GM21723 (cell line): Measurements from ENCODE around the gene KLC1.

Experiments used
- ATAC-seq: cut with Tn5 transposase; IDR thresholded peaks from one replicate; pipeline ENCODE4 v1.9.1; 2021; ENCODE audit warnings: mild to moderate bottlenecking, moderate library complexity; ENCODE audit not compliant: unreplicated experiment

Gene KLC1

DNA sequence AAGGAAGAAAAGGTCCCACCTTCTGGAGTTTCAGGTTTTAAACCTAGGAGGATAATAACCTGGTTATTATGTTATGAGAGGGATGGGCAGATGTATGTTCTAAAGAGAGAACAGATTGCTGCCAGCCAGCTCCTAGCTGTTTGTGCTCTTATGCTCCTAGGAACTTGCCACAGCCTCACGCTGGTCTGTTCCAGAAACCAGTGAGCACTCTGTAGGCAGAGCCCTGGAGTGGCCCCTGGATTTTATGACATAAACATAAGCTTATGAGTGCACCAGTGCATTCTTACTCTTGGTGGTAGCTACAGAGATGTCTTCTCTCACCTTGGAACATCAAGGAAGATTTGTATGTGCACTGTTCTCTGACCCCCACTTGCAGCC is 27.7 kb downstream of the KLC1 start:
- no peak for ATAC-seq

DNA sequence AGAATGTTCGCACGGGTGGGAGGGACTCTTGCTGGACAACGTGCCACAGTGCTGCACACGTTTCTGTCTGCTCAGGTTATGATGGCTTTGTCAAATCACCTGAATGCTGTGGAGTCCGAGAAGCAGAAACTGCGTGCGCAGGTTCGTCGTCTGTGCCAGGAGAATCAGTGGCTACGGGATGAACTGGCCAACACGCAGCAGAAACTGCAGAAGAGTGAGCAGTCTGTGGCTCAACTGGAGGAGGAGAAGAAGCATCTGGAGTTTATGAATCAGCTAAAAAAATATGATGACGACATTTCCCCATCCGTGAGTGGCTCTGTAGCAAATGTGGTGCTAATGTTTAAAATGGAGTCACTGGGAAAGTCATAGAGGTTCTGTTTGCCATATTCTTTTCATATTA is 28.5 kb downstream of the KLC1 start:
- ATAC-seq, result no peak

DNA sequence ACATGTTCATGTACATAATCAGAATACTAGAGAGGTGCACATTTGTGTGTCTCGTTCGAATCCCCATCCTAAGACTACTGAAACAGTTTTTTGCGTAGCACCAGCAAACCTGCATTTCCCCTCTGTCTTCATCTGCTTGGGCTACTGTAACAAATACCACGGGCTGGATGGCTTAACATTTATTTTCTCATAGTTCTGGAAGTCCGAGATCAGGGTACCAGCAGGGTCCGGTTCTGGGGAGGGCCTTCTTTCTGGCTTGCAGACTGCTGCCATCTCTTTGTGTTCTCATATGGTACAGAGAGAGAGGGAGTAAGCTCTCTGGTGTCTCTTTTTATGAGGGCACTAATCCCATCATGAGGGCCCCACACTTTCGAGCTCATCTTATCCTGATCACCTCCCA is 30.6 kb downstream of the KLC1 start:
- no peak for ATAC-seq

GRCh38 chr14:103662029-103662428 is 33.0 kb downstream of the KLC1 start:
- ATAC-seq, result no peak

DNA sequence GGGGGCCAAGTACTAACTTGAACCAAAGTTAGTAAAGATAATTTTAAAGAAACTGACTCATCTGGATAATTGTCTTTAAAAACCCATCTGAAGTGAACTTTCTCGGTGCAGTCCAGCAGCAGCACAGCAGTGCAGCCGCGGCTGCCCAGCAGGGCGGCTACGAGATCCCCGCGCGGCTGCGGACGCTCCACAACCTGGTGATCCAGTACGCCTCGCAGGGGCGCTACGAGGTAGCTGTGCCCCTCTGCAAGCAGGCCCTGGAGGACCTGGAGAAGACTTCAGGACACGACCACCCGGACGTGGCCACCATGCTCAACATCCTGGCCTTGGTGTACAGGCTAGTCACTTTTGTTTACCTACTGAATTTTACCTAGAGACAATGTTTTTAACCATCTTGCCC is 33.6 kb downstream of the KLC1 start:
- ATAC-seq, result no peak

- ATAC-seq, result no peak
Measured at GRCh38 chr14:103663506-103663905, 34.5 kb downstream of the KLC1 start.

- no peak for ATAC-seq
Measured at GRCh38 chr14:103667671-103668070, 38.7 kb downstream of the KLC1 start.

DNA sequence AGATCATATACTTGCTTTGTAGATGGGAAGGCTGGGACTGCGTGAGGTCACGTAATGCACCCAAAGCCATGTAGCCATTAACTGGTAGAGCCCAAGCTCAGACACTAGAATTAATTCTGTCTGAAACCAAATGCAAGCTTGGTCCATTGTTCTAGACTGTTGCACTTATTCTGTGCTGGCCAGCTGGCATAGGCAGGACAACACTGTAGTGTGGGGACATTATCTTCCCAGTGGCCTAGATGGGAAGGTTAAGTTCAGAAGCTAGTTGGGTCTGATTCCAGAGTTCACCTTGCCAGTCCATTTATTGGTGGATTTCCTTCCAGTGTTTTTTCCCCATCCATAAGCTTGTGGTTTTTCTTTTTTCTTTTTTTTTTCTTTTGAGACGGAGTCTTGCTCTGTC is 39.1 kb downstream of the KLC1 start:
- no peak for ATAC-seq

GRCh38 chr14:103669370-103669769 is 40.4 kb downstream of the KLC1 start:
- ATAC-seq, result no peak

GRCh38 chr14:103671911-103672310 is 42.9 kb downstream of the KLC1 start:
- no peak for ATAC-seq

DNA sequence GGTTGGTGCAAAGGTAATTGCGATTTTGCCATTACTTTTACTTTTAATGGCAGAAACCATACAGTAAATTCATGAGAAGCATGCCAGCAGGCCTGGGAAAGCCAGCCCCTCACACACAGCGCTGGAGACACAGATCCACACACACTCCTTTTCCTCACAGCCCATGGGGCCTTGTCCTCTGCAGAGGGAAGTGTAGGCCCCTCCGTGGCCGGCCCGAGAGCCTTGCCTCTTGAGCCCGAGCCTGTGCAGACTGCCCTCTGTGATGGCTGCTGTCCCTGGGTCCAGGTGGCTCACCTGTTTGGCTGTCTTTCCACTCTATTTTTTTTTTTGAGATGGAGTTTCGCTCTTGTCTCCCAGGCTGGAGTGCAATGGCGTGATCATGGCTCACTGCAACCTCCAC is 46.9 kb downstream of the KLC1 start:
- no peak for ATAC-seq

- no peak for ATAC-seq
Measured at GRCh38 chr14:103676881-103677675, 48.1 kb downstream of the KLC1 start.

DNA sequence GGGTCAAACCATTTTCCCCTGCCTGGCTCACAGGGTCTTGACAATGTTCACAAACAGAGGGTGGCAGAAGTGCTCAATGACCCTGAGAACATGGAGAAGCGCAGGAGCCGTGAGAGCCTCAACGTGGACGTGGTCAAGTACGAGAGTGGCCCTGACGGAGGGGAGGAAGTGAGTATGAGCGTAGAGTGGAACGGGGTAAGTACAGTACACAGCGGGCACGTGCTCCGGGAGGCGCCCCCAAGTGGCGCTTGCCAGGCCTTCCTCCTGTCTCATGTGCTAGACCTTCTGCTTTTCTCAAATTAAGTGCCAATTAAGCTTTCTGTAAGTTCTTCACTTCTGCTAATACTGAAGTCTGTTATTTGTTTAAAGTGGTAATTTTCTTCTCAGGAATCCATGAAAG is 50.3 kb downstream of the KLC1 start:
- ATAC-seq, result no peak

GRCh38 chr14:103680491-103681231 is 51.6 kb downstream of the KLC1 start:
- no peak for ATAC-seq

DNA sequence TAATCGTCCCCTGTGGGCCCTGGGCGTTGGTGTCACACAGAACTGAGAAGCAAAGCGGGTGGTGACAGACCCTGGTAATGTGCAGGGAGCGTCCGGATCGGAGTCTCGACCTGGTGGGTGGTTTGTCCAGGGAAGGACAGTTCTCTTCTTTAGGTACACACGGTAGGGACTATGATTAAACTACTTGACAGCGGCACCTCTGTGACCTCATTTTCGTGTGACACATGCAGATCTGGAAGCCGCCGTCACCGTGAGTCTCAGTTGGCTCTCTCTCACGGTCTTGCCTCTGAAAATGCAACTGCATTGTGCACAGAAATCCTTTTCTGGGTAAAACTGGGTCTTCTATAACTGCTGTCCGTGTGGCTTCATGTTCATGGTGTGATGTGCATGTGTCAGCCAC is 54.1 kb downstream of the KLC1 start:
- no peak for ATAC-seq

- no peak for ATAC-seq
Measured at GRCh38 chr14:103684471-103684870, 55.5 kb downstream of the KLC1 start.

DNA sequence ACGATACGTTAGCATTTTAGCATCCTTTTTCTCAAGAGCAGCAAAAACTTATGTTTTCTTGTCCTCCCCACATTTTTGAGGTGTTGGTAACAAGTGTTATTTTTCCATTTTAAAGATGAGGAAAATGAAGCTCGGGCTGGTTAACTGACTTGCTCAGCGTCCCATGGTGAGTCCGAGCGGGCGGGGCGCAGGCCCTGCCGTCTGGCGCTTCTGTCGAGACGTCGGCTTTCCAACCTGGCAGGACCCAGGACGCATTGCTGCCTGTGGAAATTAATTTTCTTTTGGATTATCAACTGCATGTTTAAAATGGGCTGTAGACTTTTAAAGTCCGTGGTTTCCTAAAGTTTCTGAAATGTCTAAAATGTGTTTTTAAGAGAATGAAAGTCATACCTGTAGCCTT is 55.9 kb downstream of the KLC1 start:
- ATAC-seq, result no peak

- ATAC-seq, result no peak
Measured at GRCh38 chr14:103685276-103686211, 56.5 kb downstream of the KLC1 start.

GRCh38 chr14:103686831-103687485 is 57.9 kb downstream of the KLC1 start:
- ATAC-seq, result no peak

- no peak for ATAC-seq
Measured at GRCh38 chr14:103687712-103688111, 58.7 kb downstream of the KLC1 start.

- no peak for ATAC-seq
Measured at GRCh38 chr14:103688441-103688840, 59.4 kb downstream of the KLC1 start.
